HG03039 (cell line): ENCODE measurements around the gene P2RY14.

Experiments used
- ATAC-seq: cut with Tn5 transposase; IDR thresholded peaks from one replicate; pipeline ENCODE4 v1.9.1; 2021; ENCODE audit warnings: mild to moderate bottlenecking, moderate library complexity; ENCODE audit not compliant: unreplicated experiment

Gene P2RY14

GRCh38 chr3:151278230-151278629 lies at the start of gene P2RY14:
Gene P2RY14, minus strand, starts transcription at chr3:151278542. Its CDS starts 64,226 bp downstream, at chr3:151214316.
- no peak for ATAC-seq

- ATAC-seq = no peak
These were observed 49.3 kb upstream of the P2RY14 start for GRCh38 chr3:151327571-151328198.

- ATAC-seq = no peak
These were observed 44.2 kb upstream of the P2RY14 start for GRCh38 chr3:151322511-151322910.

GRCh38 chr3:151321526-151321925 lies 43.2 kb upstream of the P2RY14 start:
- no peak for ATAC-seq

GRCh38 chr3:151320131-151320530 lies 41.8 kb upstream of the P2RY14 start:
- ATAC-seq = no peak

- ATAC-seq = no peak
These were observed 41.3 kb upstream of the P2RY14 start for GRCh38 chr3:151319628-151320027.

- ATAC-seq = no peak
These were observed 40.6 kb upstream of the P2RY14 start for GRCh38 chr3:151318991-151319390.

GRCh38 chr3:151318313-151318712 lies 40.0 kb upstream of the P2RY14 start:
- no peak for ATAC-seq

GRCh38 chr3:151316267-151316991 lies 38.1 kb upstream of the P2RY14 start, which contains the start of gene GPR87:
Gene GPR87, minus strand, starts transcription at chr3:151316820. Its CDS starts 16,720 bp downstream, at chr3:151300100.
- ATAC-seq = no peak

GRCh38 chr3:151315846-151316245 lies 37.5 kb upstream of the P2RY14 start:
- ATAC-seq = no peak

GRCh38 chr3:151315136-151315535 lies 36.8 kb upstream of the P2RY14 start:
- no peak for ATAC-seq

- no peak for ATAC-seq
These were observed 36.3 kb upstream of the P2RY14 start for GRCh38 chr3:151314593-151314992.

- no peak for ATAC-seq
These were observed 35.8 kb upstream of the P2RY14 start for GRCh38 chr3:151314137-151314536.

GRCh38 chr3:151312972-151313371 lies 34.6 kb upstream of the P2RY14 start:
- ATAC-seq = no peak

- no peak for ATAC-seq
These were observed 31.2 kb upstream of the P2RY14 start for GRCh38 chr3:151309566-151309965.

- ATAC-seq = no peak
These were observed 29.5 kb upstream of the P2RY14 start for GRCh38 chr3:151307583-151308488.

GRCh38 chr3:151307131-151307530 lies 28.8 kb upstream of the P2RY14 start:
- ATAC-seq = no peak

- no peak for ATAC-seq
These were observed 27.9 kb upstream of the P2RY14 start for GRCh38 chr3:151306168-151306810.

GRCh38 chr3:151305775-151306151 lies 27.4 kb upstream of the P2RY14 start:
- no peak for ATAC-seq

GRCh38 chr3:151305060-151305774 lies 26.9 kb upstream of the P2RY14 start:
- no peak for ATAC-seq
